H1 (cell line): ENCODE measurements around the gene EXOSC7. TPM values are rescaled to one million over a fixed set of nuclear protein-coding genes. Genes with fewer than 3 reads are reported as not detected.

Source experiments
- ATF2 ChIP-seq: IDR thresholded peaks from 2 replicates; pipeline ENCODE4 v1.6.1; 2012; ENCODE audit warnings: low read length, inconsistent platforms
- CBX8 ChIP-seq: fragments of 300-800, 300-1000 bp; sonication (generic); IDR thresholded peaks from 2 replicates; pipeline ENCODE4 v1.7.1; 2016; ENCODE audit warnings: low read depth, low read length, borderline replicate concordance
- GTF2F1 ChIP-seq: IDR thresholded peaks from 2 replicates; pipeline ENCODE4 v1.6.1; 2012; ENCODE audit warnings: low read depth, low read length, improper control_type of control experiment, borderline replicate concordance
- MAFK ChIP-seq: IDR thresholded peaks from 2 replicates; pipeline ENCODE4 v1.6.1; 2012; ENCODE audit warnings: low read depth, mild to moderate bottlenecking, improper control_type of control experiment, low read length
- TEAD4 ChIP-seq: IDR thresholded peaks from 2 replicates; pipeline ENCODE4 v1.6.1; 2012; ENCODE audit warnings: low read depth, low read length, inconsistent platforms, mixed read lengths
- polyA plus RNA-seq, 7 experiments: library from polyadenylated mRNA; depleted of rRNA in 3 of 7; stranded (reverse) in 5 of 7; unstranded in 2 of 7; fragments of >200 nt in 5 of 7; fragments of 200-250 nt in 2 of 7; gene quantifications; 1 replicate in 5 of 7; 2 replicates in 1 of 7; 4 replicates in 1 of 7; pipeline versions ENCODE4 v1.2.1 to v1.2.3, GENCODE V29; 2011 to 2013; ENCODE audit warnings: missing spikeins in 2 of 7, mixed read lengths in 2 of 7
- total RNA-seq: library from RNA; stranded (reverse); fragmentation: NEBNext Ultra II Directional; extraction: Animal tissue kit (Norgen Biotek cat#: 25700); gene quantifications from 2 replicates; pipeline ENCODE4 v1.2.1, GENCODE V29; 2021

Gene EXOSC7
- total and polyA plus RNA-seq, 2 of the 8 experiments (the other 6 are each of a cell fraction or from before 2014, with no cell fraction given) = 92.7 to 94.5 TPM

- TF ChIP-seq ATF2 = no peak
- TF ChIP-seq TEAD4 = no peak
- TF ChIP-seq GTF2F1 = no peak
- TF ChIP-seq CBX8 = no peak
- no peak for TF ChIP-seq MAFK
Measured at GRCh38 chr3:45042162-45042561, 66.1 kb downstream of the EXOSC7 start (continued).
